ENCODE measurements around the gene TWSG1. TPM values are rescaled to one million over a fixed set of nuclear protein-coding genes. Genes with fewer than 3 reads are reported as not detected.

TWSG1 gene
- total and polyA plus RNA-seq, 4 donors, result 51.7 to 148 (median 90.2) TPM

DNA sequence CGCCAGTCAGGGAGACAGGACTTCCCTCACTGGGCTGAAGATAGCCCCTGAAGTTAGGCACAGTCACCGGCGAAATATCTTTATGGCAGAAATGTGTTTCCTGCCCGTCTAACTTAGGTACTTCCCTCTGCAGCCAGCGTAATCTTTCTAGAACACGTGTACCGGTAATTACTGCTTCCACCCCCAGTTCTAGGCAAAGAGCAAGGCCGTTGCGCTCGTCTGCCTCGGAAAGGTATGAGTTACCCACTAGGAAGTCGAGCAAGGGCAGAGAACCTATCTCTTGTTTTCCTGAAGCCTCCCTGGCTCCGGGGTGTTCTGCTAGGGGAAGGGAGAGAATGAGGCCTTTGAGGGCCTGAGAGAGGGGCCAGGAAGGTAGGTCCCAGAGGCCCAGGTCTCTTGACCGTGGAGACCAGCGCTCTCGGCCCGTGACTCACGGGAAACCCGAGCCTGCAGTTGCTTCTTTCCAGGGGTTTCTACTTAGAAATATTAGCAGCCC lies 70.0 kb downstream of the TWSG1 start:
- no peaks in the 10 kb centered on the region for H3K4me1 ChIP-seq (ENCODE audit: control insufficient read depth in 1 of 2, insufficient read depth in 2 of 2, low read length in 2 of 2)
- 76 to 84% methylated on average over 19 of the region's 19 CpGs for WGBS, 2 donors
- no peak overlapping the region for H3K4me3 ChIP-seq (ENCODE audit: low read length in 2 of 2)
- H3K9me3 ChIP-seq (ENCODE audit: control insufficient read depth, low read length), result no peaks in the 10 kb centered on the region
- intact Hi-C loops (cut with DNase I), result no loop called here
- no peaks in the 10 kb centered on the region for H3K27me3 ChIP-seq (ENCODE audit: control insufficient read depth in 1 of 2, insufficient read depth in 2 of 2, low read length in 1 of 2)
- H3K36me3 ChIP-seq (ENCODE audit: control insufficient read depth in 1 of 2, insufficient read depth in 2 of 2, low read length in 1 of 2), result peaks cover 0 to 3% of the 10 kb centered on the region in 2 donors
- peak; percentile 79 for ATAC-seq (ENCODE audit: low FRiP score)
- no peak for DNase-seq
- no peak overlapping the region for H3K27ac ChIP-seq (ENCODE audit: low read depth in 1 of 2, low read length in 2 of 2)

DNA sequence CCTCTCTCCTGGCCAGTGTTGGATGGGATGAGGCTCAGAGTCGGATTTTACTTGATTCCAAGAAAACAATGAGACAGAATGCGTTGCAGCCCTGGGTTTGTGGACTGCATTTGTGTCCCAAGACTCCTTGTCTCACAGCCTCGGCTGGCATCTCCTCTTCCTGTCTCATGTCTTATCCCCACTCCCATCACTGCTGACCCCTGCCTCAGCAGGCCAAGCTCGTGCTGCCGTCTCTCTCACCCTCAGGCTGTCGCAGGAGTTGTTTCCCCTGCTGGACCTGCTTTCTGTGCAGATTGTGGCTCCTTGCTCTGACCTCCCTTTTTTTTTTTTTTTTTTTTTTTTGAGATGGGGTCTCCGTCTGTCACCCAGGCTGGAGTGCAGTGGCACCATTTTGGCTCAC lies 70.6 kb downstream of the TWSG1 start:
- DNase-seq (no peak), ATAC-seq (ENCODE audit: low FRiP score) (peak; percentile 29)
- no peaks in the 10 kb centered on the region for H3K4me1 ChIP-seq (ENCODE audit: control insufficient read depth in 1 of 2, insufficient read depth in 2 of 2, low read length in 2 of 2)
- intact Hi-C loops (cut with DNase I), result no loop called here
- H3K9me3 ChIP-seq (ENCODE audit: control insufficient read depth, low read length), result no peaks in the 10 kb centered on the region
- whole genome bisulfite sequencing, 2 donors, result 88 to 91% methylated on average over 6 to 7 of the region's 7 CpGs
- H3K36me3 ChIP-seq (ENCODE audit: control insufficient read depth in 1 of 2, insufficient read depth in 2 of 2, low read length in 1 of 2), result peaks cover 0 to 2% of the 10 kb centered on the region in 2 donors
- no peak overlapping the region for H3K27ac ChIP-seq (ENCODE audit: low read depth in 1 of 2, low read length in 2 of 2)
- H3K4me3 ChIP-seq (ENCODE audit: low read length in 2 of 2), result no peak overlapping the region
- H3K27me3 ChIP-seq (ENCODE audit: control insufficient read depth in 1 of 2, insufficient read depth in 2 of 2, low read length in 1 of 2), result no peaks in the 10 kb centered on the region

DNA sequence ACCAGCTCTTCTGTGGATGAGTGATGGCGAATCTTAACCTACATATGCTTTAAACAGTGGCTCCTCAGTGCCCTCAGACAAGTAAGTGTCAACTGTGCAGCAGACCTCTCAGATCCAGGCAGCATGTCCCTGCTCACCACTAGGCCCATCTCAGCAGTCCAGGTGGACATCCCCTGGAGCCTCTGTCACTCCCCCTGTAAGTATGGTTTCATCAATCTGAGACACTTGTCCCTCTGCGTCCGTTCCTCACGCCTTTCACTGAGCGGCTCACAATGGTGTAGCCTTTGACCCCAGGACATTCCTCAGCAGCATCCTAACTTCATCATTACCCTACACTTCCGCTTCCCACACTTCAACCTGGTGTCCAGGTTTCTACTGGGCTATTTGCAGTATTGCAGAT lies 71.4 kb downstream of the TWSG1 start:
- Histone ChIP-seq H3K9me3 (ENCODE audit: control insufficient read depth, low read length) (no peaks in the 10 kb centered on the region), H3K4me1 (ENCODE audit: control insufficient read depth in 1 of 2, insufficient read depth in 2 of 2, low read length in 2 of 2) (no peaks in the 10 kb centered on the region), H3K4me3 (ENCODE audit: low read length in 2 of 2) (no peak overlapping the region), H3K27me3 (ENCODE audit: control insufficient read depth in 1 of 2, insufficient read depth in 2 of 2, low read length in 1 of 2) (no peaks in the 10 kb centered on the region), H3K27ac (ENCODE audit: low read depth in 1 of 2, low read length in 2 of 2) (no peak overlapping the region), H3K36me3 (ENCODE audit: control insufficient read depth in 1 of 2, insufficient read depth in 2 of 2, low read length in 1 of 2) (no peaks in the 10 kb centered on the region)
- WGBS, 2 donors, result 94 to 97% methylated on average over 6 of the region's 6 CpGs
- DNase-seq (no peak), ATAC-seq (ENCODE audit: low FRiP score) (no peak)
- intact Hi-C loops (cut with DNase I), result no loop called here

DNA sequence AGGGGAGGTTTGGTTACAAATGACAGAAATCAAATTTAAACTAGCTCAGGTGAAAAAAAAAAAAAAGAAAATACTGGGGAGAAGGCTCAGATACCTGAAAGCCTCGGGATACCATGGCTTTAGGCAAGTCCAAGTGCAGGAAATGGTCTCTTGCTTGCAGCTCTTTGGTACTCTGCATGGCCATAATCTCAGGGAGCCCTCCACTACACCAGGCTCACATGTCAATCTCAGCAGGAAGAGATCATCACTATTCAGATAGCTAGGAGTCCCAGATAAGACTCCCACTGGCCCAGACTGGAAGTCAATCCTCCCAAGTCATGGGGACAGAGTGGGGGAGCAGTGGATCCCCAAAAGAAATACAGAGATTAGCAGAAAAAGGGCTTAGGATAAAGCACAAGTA lies 75.9 kb downstream of the TWSG1 start:
- Histone ChIP-seq H3K4me3 (ENCODE audit: low read length in 2 of 2) (no peak overlapping the region), H3K36me3 (ENCODE audit: control insufficient read depth in 1 of 2, insufficient read depth in 2 of 2, low read length in 1 of 2) (no peaks in the 10 kb centered on the region), H3K9me3 (ENCODE audit: control insufficient read depth, low read length) (no peaks in the 10 kb centered on the region), H3K27ac (ENCODE audit: low read depth in 1 of 2, low read length in 2 of 2) (no peak overlapping the region), H3K4me1 (ENCODE audit: control insufficient read depth in 1 of 2, insufficient read depth in 2 of 2, low read length in 2 of 2) (no peaks in the 10 kb centered on the region), H3K27me3 (ENCODE audit: control insufficient read depth in 1 of 2, insufficient read depth in 2 of 2, low read length in 1 of 2) (no peaks in the 10 kb centered on the region)
- 61 to 76% methylated on average over 1 of the region's 1 CpG for WGBS, 2 donors
- intact Hi-C loops (cut with DNase I), result no loop called here
- no peak for DNase-seq
- ATAC-seq (ENCODE audit: low FRiP score), result no peak

DNA sequence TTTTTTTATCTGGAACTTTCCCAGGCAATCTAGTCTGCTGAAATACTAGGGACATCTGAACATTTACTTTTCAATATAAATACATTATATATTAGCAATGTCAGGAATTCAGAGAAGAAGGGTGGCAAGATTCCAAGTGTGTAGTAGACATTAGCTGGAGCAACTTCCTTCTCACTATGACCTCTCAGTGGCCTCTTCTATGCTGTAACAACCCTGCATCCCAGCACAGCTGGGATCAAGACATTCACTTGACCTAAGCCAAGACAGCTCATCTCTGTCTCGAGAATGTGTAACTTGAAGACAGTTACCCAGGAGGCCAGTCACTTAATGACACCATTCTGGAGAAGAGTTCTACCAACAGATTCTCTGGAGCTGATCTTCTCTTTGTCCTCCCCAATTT lies 79.0 kb downstream of the TWSG1 start:
- H3K9me3 ChIP-seq (ENCODE audit: control insufficient read depth, low read length), result no peaks in the 10 kb centered on the region
- no peaks in the 10 kb centered on the region for H3K27me3 ChIP-seq (ENCODE audit: control insufficient read depth in 1 of 2, insufficient read depth in 2 of 2, low read length in 1 of 2)
- intact Hi-C loops (cut with DNase I), result no loop called here
- ATAC-seq (ENCODE audit: low FRiP score) (no peak), DNase-seq (no peak)
- H3K27ac ChIP-seq (ENCODE audit: low read depth in 1 of 2, low read length in 2 of 2), result no peak overlapping the region
- H3K36me3 ChIP-seq (ENCODE audit: control insufficient read depth in 1 of 2, insufficient read depth in 2 of 2, low read length in 1 of 2), result no peaks in the 10 kb centered on the region
- no peaks in the 10 kb centered on the region for H3K4me1 ChIP-seq (ENCODE audit: control insufficient read depth in 1 of 2, insufficient read depth in 2 of 2, low read length in 2 of 2)
- no peak overlapping the region for H3K4me3 ChIP-seq (ENCODE audit: low read length in 2 of 2)
- 68 to 80% methylated on average over 1 of the region's 1 CpG for WGBS, 2 donors

DNA sequence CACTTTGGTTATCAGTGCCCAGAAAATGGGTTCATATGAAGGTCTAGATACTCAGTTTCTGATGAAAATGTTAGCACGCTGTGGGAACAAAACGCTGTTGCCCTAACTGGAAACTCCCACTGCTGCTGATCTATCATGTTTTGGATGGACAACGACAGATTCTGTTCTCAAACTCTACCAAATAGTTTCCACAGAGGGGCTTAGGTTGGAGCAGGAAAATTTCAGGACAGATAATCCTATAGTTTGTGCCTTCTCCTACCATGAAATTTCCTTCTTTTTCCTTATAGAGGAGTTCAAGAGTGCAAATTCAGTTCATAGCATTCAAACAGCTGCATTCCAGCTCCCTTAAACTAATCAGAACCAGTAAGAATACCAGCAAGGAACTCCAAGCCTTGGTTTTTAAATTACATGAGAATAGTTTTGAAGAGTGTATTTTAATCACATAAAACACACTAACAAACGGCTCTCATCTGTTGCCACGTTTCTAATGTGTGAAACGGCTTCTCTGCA lies 82.0 kb downstream of the TWSG1 start:
- no peaks in the 10 kb centered on the region for H3K4me1 ChIP-seq (ENCODE audit: control insufficient read depth in 1 of 2, insufficient read depth in 2 of 2, low read length in 2 of 2)

DNA sequence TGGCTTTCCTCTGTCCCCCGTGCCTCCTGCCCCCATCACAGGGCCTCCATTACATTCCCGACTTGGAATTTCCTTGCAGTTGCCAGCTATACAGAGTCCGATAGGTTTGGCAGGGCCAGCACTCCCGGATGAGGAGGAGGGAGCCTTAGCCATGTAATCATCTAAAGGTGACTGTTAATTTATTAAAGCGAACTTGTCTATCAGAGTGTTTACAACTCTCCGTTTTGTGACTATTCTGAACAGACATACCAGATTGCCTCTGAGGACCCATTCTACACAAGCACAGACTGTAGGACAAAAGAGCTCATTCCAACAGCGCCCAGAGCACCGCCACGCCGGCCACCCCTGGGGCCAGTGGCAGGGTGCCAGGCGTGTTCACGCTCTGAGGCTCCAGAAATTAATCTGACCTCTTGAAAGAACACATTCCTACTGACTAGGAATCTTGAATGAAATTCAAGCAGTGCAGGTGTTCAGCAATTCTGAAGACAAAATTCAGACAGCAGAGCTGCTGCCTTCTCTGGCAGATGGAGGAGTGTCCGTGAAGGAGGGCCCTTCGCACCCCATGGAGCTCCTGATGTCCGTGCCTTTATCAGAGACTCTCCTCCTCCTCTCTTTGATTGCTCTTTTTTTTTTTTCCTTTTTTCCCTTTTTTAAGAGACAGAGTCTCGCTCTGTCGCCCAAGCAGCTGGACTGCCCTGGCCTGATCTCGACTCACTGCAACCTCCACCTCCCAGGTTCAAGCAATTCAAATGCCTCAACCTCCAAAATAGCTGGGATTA lies 82.7 kb downstream of the TWSG1 start:
- Histone ChIP-seq H3K4me3 (ENCODE audit: low read length in 2 of 2) (no peak overlapping the region), H3K27me3 (ENCODE audit: control insufficient read depth in 1 of 2, insufficient read depth in 2 of 2, low read length in 1 of 2) (no peaks in the 10 kb centered on the region), H3K27ac (ENCODE audit: low read depth in 1 of 2, low read length in 2 of 2) (no peak overlapping the region), H3K36me3 (ENCODE audit: control insufficient read depth in 1 of 2, insufficient read depth in 2 of 2, low read length in 1 of 2) (no peaks in the 10 kb centered on the region), H3K4me1 (ENCODE audit: control insufficient read depth in 1 of 2, insufficient read depth in 2 of 2, low read length in 2 of 2) (no peaks in the 10 kb centered on the region), H3K9me3 (ENCODE audit: control insufficient read depth, low read length) (no peaks in the 10 kb centered on the region)
- intact Hi-C loops (cut with DNase I), result no loop called here
- DNase-seq (peak in 1 of 2 donors; percentile 65), ATAC-seq (ENCODE audit: low FRiP score) (peak; percentile 59)
- WGBS, 2 donors, result 18 to 23% methylated on average over 18 of the region's 18 CpGs

More for the DNA sequence above, 82.0 kb downstream of the TWSG1 start:
- DNase-seq (no peak), ATAC-seq (ENCODE audit: low FRiP score) (no peak)
- Histone ChIP-seq H3K36me3 (ENCODE audit: control insufficient read depth in 1 of 2, insufficient read depth in 2 of 2, low read length in 1 of 2) (no peaks in the 10 kb centered on the region), H3K9me3 (ENCODE audit: control insufficient read depth, low read length) (no peaks in the 10 kb centered on the region), H3K27me3 (ENCODE audit: control insufficient read depth in 1 of 2, insufficient read depth in 2 of 2, low read length in 1 of 2) (no peaks in the 10 kb centered on the region), H3K27ac (ENCODE audit: low read depth in 1 of 2, low read length in 2 of 2) (peak overlapping the region in 1 of 2 donors; percentile 6), H3K4me3 (ENCODE audit: low read length in 2 of 2) (no peak overlapping the region)
- intact Hi-C loops (cut with DNase I), result no loop called here
- WGBS, 2 donors, result 26 to 30% methylated on average over 6 of the region's 6 CpGs

DNA sequence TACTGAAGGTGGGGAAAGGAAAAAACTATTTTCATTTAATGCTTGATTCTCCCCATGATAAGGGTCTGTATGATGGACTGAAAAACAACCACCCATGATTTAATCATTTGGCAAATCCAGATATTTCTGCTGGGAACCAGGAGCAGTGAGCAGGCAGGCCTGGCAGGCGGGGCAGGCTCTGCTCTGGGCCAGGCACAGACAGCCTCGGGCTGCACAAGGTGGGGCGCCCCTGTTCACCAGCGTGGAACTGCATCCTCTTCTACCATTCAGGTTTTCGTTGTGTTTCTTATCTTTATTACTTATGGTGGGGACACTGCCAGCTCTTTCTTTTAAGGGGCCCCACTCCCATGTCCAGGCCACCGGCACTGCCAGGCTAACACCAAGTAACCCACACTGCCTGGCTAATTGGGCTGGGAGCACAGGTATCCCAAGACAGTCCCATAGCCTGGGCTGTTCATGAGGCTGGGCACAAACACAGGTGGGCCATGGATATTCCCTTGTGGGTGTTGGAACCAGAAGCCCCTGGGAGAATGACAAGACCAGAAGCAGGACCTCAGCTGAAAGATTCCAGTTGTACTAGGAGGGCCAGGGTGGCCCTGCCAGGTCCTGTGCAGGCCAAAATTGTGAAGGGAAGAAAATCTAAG lies 83.6 kb downstream of the TWSG1 start:
- no peaks in the 10 kb centered on the region for H3K36me3 ChIP-seq (ENCODE audit: control insufficient read depth in 1 of 2, insufficient read depth in 2 of 2, low read length in 1 of 2)
- H3K27me3 ChIP-seq (ENCODE audit: control insufficient read depth in 1 of 2, insufficient read depth in 2 of 2, low read length in 1 of 2), result no peaks in the 10 kb centered on the region
- DNase-seq (no peak), ATAC-seq (ENCODE audit: low FRiP score) (no peak)
- no peak overlapping the region for H3K4me3 ChIP-seq (ENCODE audit: low read length in 2 of 2)
- WGBS, 2 donors, result 73 to 86% methylated on average over 6 of the region's 6 CpGs
- intact Hi-C loops (cut with DNase I), result no loop called here
- no peaks in the 10 kb centered on the region for H3K9me3 ChIP-seq (ENCODE audit: control insufficient read depth, low read length)
- H3K4me1 ChIP-seq (ENCODE audit: control insufficient read depth in 1 of 2, insufficient read depth in 2 of 2, low read length in 2 of 2), result no peaks in the 10 kb centered on the region
- H3K27ac ChIP-seq (ENCODE audit: low read depth in 1 of 2, low read length in 2 of 2), result no peak overlapping the region

Measured in aorta (tissue), 5 donors.